Activated gamma-delta T cell (primary cell): ENCODE data around the gene ARPP19.
"Not testable (repeated sequence)": the region's sequence is repeated elsewhere in the genome, so short reads cannot be mapped to it uniquely, and the experiment has no call there.

Source experiments
- DNase-seq: peaks from one replicate; lab custom pipeline; 2025; lab: John Stamatoyannopoulos, UW

ARPP19 gene

DNA sequence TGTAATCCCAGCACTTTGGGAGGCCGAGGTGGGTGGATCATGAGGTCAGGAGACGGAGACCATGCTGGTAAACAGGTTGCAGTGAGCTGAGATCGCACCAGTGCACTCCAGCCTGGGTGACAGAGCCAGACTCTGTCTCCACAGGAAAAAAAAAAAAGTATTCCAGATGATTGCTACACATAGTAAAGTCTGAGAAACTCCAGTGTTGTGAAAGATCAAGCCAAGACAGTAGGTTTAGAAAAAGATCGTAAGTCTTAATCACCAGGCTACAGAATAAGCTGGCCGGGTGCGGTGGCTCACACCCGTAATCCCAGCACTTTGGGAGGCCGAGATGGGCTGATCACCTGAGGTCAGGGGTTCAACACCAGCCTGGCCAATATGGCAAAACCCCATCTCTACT, 56.0 kb downstream of the ARPP19 start:
- not testable (repeated sequence) for DNase-seq

DNA sequence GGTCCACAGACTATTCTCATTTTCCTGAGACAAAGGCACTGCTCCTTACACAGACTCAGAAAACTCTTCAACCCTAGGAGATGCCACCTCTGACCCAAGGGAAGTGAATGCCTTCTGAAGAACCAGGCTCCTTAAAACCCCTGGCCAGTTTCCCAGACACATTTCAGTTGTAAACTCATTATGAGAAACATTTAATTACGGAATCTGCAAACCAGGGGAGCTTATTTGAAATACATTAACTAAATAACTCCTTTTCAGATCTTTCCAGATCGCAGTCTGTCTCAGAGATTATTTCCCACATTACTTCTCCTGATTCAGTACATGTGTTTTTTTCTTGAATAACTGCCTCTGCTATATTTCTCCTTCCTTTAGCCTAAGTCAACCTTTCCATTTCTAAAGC, 57.7 kb downstream of the ARPP19 start:
- no peak for DNase-seq

DNA sequence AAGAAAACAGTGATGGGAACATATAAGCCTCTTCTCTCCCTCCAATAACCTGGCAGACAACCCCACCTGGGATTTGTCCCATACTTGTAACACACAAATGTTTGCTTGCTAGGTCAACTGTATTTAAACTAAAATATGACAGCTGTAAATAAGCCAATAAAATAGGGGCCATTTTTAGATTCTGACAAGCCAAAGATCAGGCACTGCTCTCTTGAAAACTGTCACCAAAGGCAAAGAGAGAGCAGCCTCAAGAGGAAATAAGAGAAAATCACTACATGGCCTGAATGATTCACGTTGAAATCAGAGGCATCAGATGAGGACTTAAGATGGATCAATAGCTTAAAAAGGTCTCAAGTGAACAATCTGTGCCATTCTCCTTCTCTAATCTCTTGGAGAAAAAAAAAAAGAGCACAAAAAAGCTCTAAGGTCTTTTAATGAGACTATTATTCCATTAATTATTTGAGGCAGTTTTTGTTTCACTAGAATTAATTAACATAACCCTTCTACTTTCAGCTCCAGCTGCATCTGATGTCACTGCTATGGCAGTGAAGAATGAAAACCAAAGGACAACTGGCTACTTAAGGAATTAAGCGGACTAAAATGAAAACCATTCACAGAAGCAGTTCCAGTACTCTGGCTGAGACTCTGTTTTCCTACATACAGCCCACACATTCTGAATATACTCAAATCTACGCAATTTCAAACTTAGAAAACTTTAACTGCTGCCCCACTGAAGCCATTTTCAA, 59.2 kb downstream of the ARPP19 start:
- no peak for DNase-seq

DNA sequence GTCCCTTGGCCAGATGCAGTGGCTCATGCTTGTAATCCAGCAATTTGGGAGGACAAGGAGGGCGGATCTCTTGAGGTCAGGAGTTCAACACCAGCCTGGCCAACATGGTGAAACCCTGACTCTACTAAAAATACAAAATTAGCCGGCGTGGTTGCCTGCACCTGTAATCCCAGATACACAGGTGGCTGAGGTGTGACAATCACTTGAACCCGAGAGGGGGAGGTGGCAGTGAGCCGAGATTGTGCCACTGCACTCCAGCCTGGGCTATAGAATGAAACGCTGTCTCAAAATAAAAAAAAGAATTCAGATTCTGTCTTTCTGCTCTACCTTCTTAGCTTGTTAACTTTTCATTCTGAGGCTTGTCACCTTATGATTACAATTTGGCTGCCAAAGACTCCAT, 62.3 kb downstream of the ARPP19 start:
- DNase-seq = no peak

DNA sequence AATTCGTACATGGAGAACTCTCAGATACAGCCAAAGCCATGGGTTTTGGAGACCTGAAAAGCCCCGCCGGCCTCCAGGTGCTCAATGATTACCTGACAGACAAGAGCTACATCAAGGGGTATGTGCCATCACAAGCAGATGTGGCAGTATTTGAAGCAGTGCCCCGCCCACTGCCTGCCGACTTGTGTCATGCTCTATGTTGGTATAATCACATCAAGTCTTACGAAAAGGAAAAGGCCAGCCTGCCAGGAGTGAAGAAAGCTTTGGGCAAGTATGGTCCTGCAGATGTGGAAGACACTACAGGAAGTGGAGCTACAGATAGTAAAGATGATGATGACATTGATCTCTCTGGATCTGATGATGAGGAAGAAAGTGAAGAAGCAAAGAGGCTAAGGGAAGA, 63.7 kb downstream of the ARPP19 start:
- DNase-seq = no peak

DNA sequence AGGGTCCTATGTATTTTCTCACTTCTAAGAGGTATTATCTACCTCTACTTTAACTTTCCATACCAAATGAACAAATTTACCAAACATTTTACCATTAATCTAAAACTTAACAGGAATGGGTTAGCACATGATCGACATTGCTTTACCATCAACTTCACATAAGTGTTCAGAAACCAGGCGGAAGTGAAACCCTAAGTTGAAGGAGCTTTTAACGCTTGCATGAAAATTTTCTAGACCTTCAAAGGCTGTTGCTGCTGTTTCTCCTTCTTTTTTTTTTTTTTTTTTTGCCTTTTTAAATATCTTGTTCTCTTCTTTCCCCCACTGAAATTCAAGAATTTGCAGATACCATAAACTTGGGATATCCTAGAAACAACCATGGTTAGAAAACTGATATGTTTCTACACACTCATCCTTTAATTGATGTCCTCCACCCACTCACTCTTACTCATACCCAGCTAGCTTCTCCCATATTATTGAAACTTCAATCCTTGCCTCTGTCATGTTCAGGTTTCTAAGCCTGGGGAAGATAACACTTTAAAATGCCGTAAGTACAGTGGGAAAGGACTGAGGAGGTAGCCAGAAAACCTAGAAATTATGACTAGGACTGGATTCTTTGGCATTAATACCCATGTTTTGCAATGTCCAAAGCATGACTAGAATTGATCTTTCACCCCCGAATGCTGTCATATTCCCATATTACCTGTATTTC, 64.9 kb downstream of the ARPP19 start:
- no peak for DNase-seq

DNA sequence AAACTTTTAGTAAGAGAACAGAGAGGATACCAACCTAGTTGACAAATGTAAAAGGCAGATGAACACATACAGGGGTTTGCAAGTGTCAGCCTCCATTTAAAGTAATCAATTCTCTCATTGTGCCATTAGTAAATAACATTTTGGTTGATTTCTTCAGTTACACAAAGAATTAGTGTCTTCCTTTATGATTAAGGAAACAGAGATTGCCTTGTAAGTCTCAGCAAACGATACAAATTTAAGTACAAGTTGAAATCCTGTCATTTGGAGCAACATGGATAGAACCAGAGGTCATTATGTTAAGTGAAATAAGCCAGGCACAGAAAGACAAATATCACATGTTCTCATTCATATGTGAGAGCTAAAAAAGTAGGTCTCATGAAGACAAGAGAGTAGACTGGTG, 66.2 kb downstream of the ARPP19 start:
- DNase-seq = no peak

DNA sequence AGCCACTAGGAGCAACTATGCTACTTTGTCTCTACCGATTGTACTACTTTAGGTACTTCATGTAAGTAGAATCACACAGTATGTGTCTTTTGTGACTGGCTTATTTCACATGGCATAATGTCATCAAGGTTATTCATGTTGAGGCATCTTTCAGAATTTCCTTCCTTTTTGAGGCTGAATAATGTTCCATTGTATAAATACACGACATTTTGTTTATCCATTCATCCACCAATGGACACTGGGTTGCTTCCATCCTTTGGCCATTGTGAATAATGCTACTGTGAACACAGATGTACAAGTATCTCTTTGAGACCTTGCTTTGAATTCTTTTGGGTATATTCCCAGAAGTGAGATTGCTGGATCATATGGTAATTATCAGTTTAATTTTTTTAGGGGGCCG, 69.3 kb downstream of the ARPP19 start:
- DNase-seq = no peak

DNA sequence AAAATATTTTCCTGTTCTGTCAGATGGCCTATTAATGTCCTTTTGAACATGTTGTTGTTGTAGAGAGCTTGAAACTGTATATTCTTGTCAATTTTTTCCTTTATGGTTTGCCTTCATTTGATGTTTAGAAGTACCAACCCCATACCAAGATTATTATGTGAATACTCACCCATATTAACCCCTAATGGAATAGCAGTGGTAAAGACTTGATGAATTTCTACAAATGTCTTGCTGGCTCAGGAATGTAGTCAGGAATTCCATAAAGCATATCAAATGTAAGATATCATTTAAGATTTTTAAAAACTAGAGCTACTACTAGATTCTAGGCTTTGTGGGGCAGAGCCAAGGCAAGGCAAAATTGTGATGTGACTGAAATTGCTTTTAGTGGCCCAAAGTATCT, 70.1 kb downstream of the ARPP19 start:
- DNase-seq = no peak
